ENCODE data around the gene ZSWIM5. TPM values are rescaled to one million over a fixed set of nuclear protein-coding genes. Genes with fewer than 3 reads are reported as not detected.

ZSWIM5 gene
- total RNA-seq, 6 experiments from 2014 or later: 0.03 to 0.05 TPM; not detected in 4

DNA sequence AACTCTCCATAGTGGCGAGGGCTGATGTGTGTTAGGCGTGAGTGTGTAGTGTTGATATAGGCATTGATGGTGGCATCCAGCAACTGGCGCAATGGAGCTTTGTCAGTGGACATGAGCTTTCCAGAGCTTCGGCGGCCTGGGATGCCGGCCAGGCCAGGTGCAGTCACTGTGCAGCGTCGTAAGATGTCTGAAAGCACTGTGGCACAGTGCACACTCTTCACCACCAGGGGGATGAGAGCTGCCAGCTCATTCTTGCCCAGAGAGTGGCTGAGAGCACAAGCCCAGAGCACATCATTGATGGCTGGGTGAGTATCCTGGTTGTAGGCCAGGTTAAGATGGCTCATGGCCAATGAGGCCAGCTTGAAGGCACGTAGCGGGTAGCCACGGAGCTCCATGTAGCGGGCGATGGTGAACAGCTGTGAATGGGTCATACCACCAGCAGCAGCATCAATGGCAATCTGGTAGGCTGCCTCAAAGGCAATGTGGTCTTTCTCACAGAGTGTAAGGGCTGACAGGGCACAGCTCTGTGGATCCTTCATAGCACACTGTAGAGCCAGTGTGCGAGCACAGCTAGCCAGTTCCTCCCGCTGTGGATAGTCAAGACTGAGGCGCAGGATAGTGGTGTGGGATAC lies 187.7 kb downstream of the ZSWIM5 start:
- no peaks in the 10 kb centered on the region for H3K9me3 Mint-ChIP-seq
- peaks cover 11% of the 10 kb centered on the region; the same call in 1 of the 2 replicates for H3K36me3 Mint-ChIP-seq (ENCODE audit: low read depth)
- peak; percentile 49 for DNase-seq
- TF ChIP-seq, protein P1, sequence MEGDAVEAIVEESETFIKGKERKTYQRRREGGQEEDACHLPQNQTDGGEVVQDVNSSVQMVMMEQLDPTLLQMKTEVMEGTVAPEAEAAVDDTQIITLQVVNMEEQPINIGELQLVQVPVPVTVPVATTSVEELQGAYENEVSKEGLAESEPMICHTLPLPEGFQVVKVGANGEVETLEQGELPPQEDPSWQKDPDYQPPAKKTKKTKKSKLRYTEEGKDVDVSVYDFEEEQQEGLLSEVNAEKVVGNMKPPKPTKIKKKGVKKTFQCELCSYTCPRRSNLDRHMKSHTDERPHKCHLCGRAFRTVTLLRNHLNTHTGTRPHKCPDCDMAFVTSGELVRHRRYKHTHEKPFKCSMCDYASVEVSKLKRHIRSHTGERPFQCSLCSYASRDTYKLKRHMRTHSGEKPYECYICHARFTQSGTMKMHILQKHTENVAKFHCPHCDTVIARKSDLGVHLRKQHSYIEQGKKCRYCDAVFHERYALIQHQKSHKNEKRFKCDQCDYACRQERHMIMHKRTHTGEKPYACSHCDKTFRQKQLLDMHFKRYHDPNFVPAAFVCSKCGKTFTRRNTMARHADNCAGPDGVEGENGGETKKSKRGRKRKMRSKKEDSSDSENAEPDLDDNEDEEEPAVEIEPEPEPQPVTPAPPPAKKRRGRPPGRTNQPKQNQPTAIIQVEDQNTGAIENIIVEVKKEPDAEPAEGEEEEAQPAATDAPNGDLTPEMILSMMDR (IDR thresholded peaks at IDR 0.05): peak; percentile 93
- no peaks in the 10 kb centered on the region; the same call in 1 of the 2 replicates for H3K27me3 Mint-ChIP-seq (ENCODE audit: insufficient read depth)
- no peak overlapping the region for H3K27ac Mint-ChIP-seq
- peaks cover 13% of the 10 kb centered on the region for H3K4me1 Mint-ChIP-seq (ENCODE audit: low read depth)
- no peak overlapping the region for H3K4me3 Mint-ChIP-seq

DNA sequence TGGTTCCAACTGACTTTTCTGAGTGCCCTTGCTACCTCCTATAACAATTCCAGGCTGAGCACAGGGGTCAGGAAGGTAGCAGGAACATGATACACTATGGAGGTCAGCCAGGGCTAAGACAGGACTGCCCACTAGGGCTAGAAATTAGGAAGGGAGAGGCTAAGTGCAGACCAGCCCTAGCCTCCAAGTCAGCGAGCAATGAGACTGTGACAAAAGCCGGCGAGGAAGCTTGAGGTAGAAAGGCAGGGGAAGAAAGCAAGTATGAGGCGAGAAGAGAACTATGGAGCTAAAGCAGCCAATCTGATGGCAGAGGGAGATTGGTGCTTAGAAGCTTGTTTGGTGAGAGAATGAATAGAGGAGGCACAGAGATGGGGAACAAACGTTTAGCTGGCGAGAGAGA lies 189.6 kb downstream of the ZSWIM5 start:
- H3K4me3 Mint-ChIP-seq: no peak overlapping the region
- no peak for DNase-seq
- TF ChIP-seq, protein P1 (IDR thresholded peaks at IDR 0.05): no peak
- H3K27ac Mint-ChIP-seq: no peak overlapping the region
- H3K4me1 Mint-ChIP-seq (ENCODE audit: low read depth): peaks cover 27% of the 10 kb centered on the region
- H3K27me3 Mint-ChIP-seq (ENCODE audit: insufficient read depth): no peaks in the 10 kb centered on the region; the same call in 1 of the 2 replicates
- H3K9me3 Mint-ChIP-seq: no peaks in the 10 kb centered on the region
- H3K36me3 Mint-ChIP-seq (ENCODE audit: low read depth): peaks cover 11% of the 10 kb centered on the region; the same call in 1 of the 2 replicates

DNA sequence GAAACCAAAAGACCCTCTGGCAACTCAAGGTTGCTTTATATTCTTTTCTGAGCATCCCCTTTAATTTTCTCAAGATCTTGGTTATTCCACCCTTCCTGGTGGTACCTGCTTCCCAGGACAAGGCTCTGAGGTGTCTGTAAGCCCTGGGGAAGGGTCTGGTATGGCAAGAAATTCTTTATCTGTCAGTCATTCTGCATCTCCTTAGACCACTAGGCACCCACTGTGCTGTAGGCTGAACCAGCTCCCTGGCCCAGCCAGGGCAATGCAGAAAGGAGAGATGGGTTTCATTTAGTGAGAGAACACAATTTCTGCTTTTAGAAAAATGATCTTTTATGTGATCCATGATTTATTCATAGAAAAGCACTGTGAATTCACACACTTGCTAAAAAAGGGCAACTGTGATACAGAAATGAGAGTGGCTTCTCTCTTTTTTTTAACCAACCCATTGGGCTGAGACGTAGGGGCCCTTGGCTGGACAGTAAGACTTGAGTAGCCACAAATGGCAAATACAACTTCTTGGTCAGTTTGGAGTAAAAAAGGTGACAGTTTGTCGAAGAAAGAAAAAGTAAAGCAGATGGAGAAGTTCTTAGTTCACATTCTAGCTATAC lies 190.2 kb downstream of the ZSWIM5 start:
- no peaks in the 10 kb centered on the region for H3K9me3 Mint-ChIP-seq
- peaks cover 33% of the 10 kb centered on the region for H3K4me1 Mint-ChIP-seq (ENCODE audit: low read depth)
- TF ChIP-seq, protein P1 (IDR thresholded peaks at IDR 0.05): no peak
- no peak for DNase-seq
- H3K36me3 Mint-ChIP-seq (ENCODE audit: low read depth): peaks cover 11% of the 10 kb centered on the region; the same call in 1 of the 2 replicates
- no peaks in the 10 kb centered on the region; the same call in 1 of the 2 replicates for H3K27me3 Mint-ChIP-seq (ENCODE audit: insufficient read depth)
- no peak overlapping the region for H3K27ac Mint-ChIP-seq
- no peak overlapping the region for H3K4me3 Mint-ChIP-seq

DNA sequence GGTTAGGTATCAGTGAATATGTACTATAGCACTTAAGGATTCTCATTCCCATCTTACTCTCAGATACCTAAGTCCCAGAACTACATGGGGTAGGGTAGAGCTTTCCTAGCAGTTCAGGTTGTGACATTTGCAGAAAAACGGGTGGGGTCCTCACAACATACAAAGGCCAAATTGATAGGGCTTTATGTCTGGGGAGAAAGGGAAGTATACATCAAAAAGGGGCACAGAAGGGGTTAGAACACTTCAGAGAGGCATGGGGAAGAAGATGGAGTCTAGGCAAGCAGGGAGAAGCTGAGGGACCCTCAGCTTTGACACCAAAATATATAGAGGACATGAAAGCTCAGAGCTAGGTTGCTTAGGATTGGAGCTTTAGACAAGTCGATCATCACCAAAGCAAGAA lies 190.7 kb downstream of the ZSWIM5 start:
- Mint-ChIP-seq H3K4me3 (no peak overlapping the region), H3K9me3 (no peaks in the 10 kb centered on the region), H3K36me3 (ENCODE audit: low read depth) (peaks cover 11% of the 10 kb centered on the region; the same call in 1 of the 2 replicates), H3K27ac (no peak overlapping the region), H3K4me1 (ENCODE audit: low read depth) (peaks cover 34% of the 10 kb centered on the region), H3K27me3 (ENCODE audit: insufficient read depth) (no peaks in the 10 kb centered on the region)
- DNase-seq: no peak
- TF ChIP-seq, protein P1 (IDR thresholded peaks at IDR 0.05): no peak

DNA sequence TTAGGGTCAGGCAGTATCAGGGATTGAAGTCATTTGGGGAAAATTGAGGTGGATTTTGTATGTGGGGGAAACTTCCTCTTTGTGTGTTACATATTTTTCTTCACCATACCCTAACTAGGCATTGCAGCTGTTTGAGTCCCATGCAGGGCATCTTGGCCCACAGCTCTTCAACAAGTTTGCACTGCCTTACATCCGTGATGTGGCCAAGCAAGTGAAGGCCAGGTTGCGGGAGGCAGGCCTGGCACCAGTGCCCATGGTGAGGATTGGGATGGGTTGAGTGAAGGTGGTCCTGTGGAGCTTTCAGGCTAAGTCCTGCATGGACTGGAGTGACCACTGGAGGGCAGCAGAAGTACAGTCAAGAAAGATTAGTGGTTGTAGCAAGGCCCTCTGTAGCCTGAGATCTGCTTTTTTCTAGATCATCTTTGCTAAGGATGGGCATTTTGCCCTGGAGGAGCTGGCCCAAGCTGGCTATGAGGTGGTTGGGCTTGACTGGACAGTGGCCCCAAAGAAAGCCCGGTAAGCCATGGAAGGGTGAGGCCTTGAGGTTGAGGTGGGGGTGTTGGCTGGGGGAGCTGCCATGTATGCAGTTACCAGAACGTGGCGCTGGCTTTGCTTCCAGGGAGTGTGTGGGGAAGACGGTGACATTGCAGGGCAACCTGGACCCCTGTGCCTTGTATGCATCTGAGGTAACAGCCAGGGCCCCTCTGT lies 191.9 kb downstream of the ZSWIM5 start:
- Mint-ChIP-seq H3K4me3 (peak overlapping the region; percentile 91), H3K4me1 (ENCODE audit: low read depth) (peaks cover 45% of the 10 kb centered on the region), H3K36me3 (ENCODE audit: low read depth) (peaks cover 11% of the 10 kb centered on the region), H3K27me3 (ENCODE audit: insufficient read depth) (no peaks in the 10 kb centered on the region), H3K27ac (peak overlapping the region; percentile 46; the same call in 1 of the 2 replicates), H3K9me3 (no peaks in the 10 kb centered on the region)
- TF ChIP-seq, protein P1 (IDR thresholded peaks at IDR 0.05): peak; percentile 94
- peak; percentile 84 for DNase-seq

Measured in HFFc6 (cell line).